Nephron progenitor cell (in vitro differentiated cells): Measurements from ENCODE around the gene KRT36.
A peak's percentile ranks its signal among the peaks of the same experiment; 100 is the strongest.

ENCODE experiments used
- DNase-seq: peaks from one replicate; pipeline ENCODE4 v3.0.0; 2021
- H3K27ac Mint-ChIP-seq: 2 replicates; pipeline ENCODE4 v1.8.0; 2021; ENCODE audit warnings: mild to moderate bottlenecking, moderate library complexity, mixed read lengths
- H3K27me3 Mint-ChIP-seq: 2 replicates; pipeline ENCODE4 v1.8.0; 2021; ENCODE audit warnings: mild to moderate bottlenecking, low read depth, mixed read lengths; ENCODE audit not compliant: poor library complexity
- H3K36me3 Mint-ChIP-seq: 2 replicates; pipeline ENCODE4 v1.8.0; 2021; ENCODE audit warnings: low read depth, mixed read lengths
- H3K4me1 Mint-ChIP-seq: 2 replicates; pipeline ENCODE4 v1.8.0; 2021; ENCODE audit warnings: mixed read lengths
- H3K4me3 Mint-ChIP-seq: 2 replicates; pipeline ENCODE4 v1.8.0; 2021; ENCODE audit warnings: mild to moderate bottlenecking, moderate library complexity, mixed read lengths
- H3K9me3 Mint-ChIP-seq: 2 replicates; pipeline ENCODE4 v1.8.0; 2021; ENCODE audit warnings: mild to moderate bottlenecking, moderate library complexity, mixed read lengths
- CTCF ChIP-seq: fragments of 200-600 bp; sonication (generic); IDR thresholded peaks from 2 replicates; pipeline ENCODE4 v1.5.0; 2021; ENCODE audit warnings: antibody characterized with exemption

The KRT36 gene

GRCh38 chr17:41523787-41524186 is 34.1 kb upstream of the KRT36 start:
- peaks cover 63% of the 10 kb centered on the region for H3K4me1 Mint-ChIP-seq

GRCh38 chr17:41523225-41523593 is 33.5 kb upstream of the KRT36 start:
- TF ChIP-seq CTCF: no peak
- Mint-ChIP-seq H3K4me3 (no peak overlapping the region), H3K36me3 (peaks cover 19% of the 10 kb centered on the region), H3K9me3 (no peaks in the 10 kb centered on the region), H3K4me1 (peaks cover 58% of the 10 kb centered on the region), H3K27me3 (peaks cover 15% of the 10 kb centered on the region), H3K27ac (no peak overlapping the region)
- DNase-seq: no peak

More at GRCh38 chr17:41523787-41524186, 34.1 kb upstream of the KRT36 start:
- H3K36me3 Mint-ChIP-seq: peaks cover 19% of the 10 kb centered on the region
- H3K27ac Mint-ChIP-seq: peak overlapping the region; percentile 83
- H3K27me3 Mint-ChIP-seq: peaks cover 21% of the 10 kb centered on the region
- no peak for DNase-seq
- no peaks in the 10 kb centered on the region for H3K9me3 Mint-ChIP-seq
- H3K4me3 Mint-ChIP-seq: no peak overlapping the region
- no peak for TF ChIP-seq CTCF

- Mint-ChIP-seq H3K9me3 (no peaks in the 10 kb centered on the region), H3K4me1 (peaks cover 57% of the 10 kb centered on the region), H3K27ac (no peak overlapping the region), H3K27me3 (peaks cover 15% of the 10 kb centered on the region), H3K4me3 (no peak overlapping the region), H3K36me3 (peaks cover 19% of the 10 kb centered on the region)
- TF ChIP-seq CTCF: no peak
- DNase-seq: no peak
Measured at GRCh38 chr17:41522301-41523224, 32.9 kb upstream of the KRT36 start.

GRCh38 chr17:41521574-41522261 is 32.0 kb upstream of the KRT36 start:
- H3K27ac Mint-ChIP-seq: no peak overlapping the region
- no peak overlapping the region for H3K4me3 Mint-ChIP-seq
- peaks cover 15% of the 10 kb centered on the region for H3K36me3 Mint-ChIP-seq
- H3K9me3 Mint-ChIP-seq: no peaks in the 10 kb centered on the region
- no peak for DNase-seq
- no peak for TF ChIP-seq CTCF
- H3K4me1 Mint-ChIP-seq: peaks cover 51% of the 10 kb centered on the region
- peaks cover 7% of the 10 kb centered on the region for H3K27me3 Mint-ChIP-seq

GRCh38 chr17:41520821-41521521 is 31.3 kb upstream of the KRT36 start:
- no peak for DNase-seq
- Mint-ChIP-seq H3K36me3 (peaks cover 14% of the 10 kb centered on the region), H3K4me1 (peaks cover 48% of the 10 kb centered on the region), H3K27ac (no peak overlapping the region), H3K4me3 (no peak overlapping the region), H3K27me3 (peaks cover 8% of the 10 kb centered on the region), H3K9me3 (no peaks in the 10 kb centered on the region)
- TF ChIP-seq CTCF: no peak
